HL-60 (cell line): Measurements from ENCODE around the gene PNPLA7.

ENCODE experiments used
- DNase-seq, 2 experiments: peaks; one replicate each; pipeline ENCODE4 v3.0.0-alpha.2; 2010 to 2020; ENCODE audit warnings: low read depth in 1 of 2, low spot score in 1 of 2
- H3K27ac ChIP-seq: fragments of 250-450 bp; sonication (Bioruptor Pico); replicated peaks from 2 replicates; pipeline ENCODE4 v1.5.1; 2020; ENCODE audit warnings: mild to moderate bottlenecking, moderate library complexity
- H3K27me3 ChIP-seq: fragments of 250-450 bp; sonication (Bioruptor Pico); 2 replicates; pipeline ENCODE4 v1.5.1; 2021; ENCODE audit warnings: mild to moderate bottlenecking, moderate library complexity; ENCODE audit not compliant: insufficient read depth, poor library complexity, severe bottlenecking
- H3K4me3 ChIP-seq: replicated peaks from 2 replicates; pipeline ENCODE4 v1.5.1; 2011; ENCODE audit warnings: mild to moderate bottlenecking, control low read depth, low read length; ENCODE audit not compliant: insufficient read depth
- GABPA ChIP-seq: IDR thresholded peaks from 2 replicates; pipeline ENCODE4 v1.6.1; 2012; ENCODE audit warnings: low read depth
- POLR2AphosphoS5 ChIP-seq: IDR thresholded peaks from 2 replicates; pipeline ENCODE4 v1.6.1; 2012; ENCODE audit warnings: low read depth
- SPI1 ChIP-seq: IDR thresholded peaks from 2 replicates; pipeline ENCODE4 v1.6.1; 2012; ENCODE audit warnings: low read depth, mild to moderate bottlenecking, borderline replicate concordance
- TF ChIP-seq, protein P1 (sequence below): IDR thresholded peaks from one replicate; pipeline ENCODE4 v1.5.1; 2011; ENCODE audit warnings: low read length, control low read depth, inconsistent platforms; ENCODE audit not compliant: insufficient read depth
- TF ChIP-seq, protein P2 (sequence below): IDR thresholded peaks from 2 replicates; pipeline ENCODE4 v1.6.1; 2012; ENCODE audit warnings: low read depth; ENCODE audit not compliant: insufficient replicate concordance

PNPLA7 gene

DNA sequence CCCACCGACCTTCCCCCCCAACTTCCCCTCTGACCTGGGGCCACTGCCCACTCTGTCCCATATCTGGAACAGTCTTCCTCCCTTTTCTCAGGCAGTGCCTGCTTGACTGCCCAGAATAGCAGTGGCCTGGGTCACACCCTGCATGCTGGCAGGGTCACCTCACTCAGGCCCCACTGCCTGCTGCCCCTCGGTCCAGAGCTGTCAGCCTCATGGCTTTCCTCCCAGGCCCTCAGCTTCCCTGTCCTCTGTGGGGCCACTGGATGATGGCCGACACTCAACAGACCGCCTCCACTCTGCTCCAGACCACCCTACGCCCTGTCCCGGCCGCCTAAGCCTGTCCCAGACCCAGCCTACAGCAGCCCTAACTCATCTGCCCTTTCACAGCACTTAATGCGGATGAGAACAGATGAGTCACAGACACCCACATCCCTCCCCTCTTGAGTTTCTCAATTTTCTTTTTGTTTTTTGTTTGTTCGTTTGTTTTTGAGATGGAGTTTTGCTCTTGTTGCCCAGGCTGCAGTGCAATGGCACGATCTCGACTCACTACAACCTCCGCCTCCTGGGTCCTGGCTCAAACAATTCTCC is 5.9 kb downstream of the PNPLA7 start:
- H3K27ac ChIP-seq, result no peak overlapping the region
- TF ChIP-seq, protein P1, sequence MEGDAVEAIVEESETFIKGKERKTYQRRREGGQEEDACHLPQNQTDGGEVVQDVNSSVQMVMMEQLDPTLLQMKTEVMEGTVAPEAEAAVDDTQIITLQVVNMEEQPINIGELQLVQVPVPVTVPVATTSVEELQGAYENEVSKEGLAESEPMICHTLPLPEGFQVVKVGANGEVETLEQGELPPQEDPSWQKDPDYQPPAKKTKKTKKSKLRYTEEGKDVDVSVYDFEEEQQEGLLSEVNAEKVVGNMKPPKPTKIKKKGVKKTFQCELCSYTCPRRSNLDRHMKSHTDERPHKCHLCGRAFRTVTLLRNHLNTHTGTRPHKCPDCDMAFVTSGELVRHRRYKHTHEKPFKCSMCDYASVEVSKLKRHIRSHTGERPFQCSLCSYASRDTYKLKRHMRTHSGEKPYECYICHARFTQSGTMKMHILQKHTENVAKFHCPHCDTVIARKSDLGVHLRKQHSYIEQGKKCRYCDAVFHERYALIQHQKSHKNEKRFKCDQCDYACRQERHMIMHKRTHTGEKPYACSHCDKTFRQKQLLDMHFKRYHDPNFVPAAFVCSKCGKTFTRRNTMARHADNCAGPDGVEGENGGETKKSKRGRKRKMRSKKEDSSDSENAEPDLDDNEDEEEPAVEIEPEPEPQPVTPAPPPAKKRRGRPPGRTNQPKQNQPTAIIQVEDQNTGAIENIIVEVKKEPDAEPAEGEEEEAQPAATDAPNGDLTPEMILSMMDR, result no peak
- TF ChIP-seq GABPA, result no peak

DNA sequence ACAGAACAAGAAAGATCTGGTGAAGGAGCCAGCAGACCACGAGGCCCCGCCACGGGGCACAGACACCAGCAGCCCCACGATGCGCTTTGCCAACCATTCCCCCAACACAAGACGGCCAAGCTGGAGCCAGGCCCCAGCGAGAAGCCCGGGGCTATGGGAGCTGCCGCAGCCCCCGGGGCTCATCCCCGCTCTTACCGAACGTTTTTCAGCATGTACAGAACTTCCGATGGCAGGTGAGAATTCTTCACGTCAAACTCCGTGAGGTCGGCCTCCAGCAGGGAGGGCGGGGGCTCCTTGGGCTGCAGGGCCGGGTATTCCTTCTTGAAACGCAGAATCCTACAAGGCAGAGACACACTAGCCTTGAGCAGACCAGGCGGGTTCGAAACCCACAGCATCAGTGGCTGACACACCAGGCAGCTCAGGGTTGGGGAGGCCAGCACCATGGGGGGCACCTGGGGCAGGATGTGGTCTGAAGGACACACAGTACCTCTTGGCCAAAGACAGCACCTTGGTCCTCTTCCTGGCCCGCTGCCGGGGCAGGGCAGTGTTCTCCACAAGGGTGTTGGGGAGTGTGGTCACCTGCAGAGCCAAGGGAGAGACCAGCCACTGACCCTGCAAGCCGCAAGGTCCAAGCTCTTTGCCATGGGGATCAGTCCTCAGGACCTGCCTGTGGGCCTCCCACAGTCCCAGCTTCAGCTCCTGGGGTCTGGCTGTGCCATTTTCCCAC is 6.8 kb downstream of the PNPLA7 start:
- DNase-seq, result no peak
- TF ChIP-seq POLR2AphosphoS5 (no peak), GABPA (no peak), SPI1 (no peak)
- TF ChIP-seq, protein P1, result no peak
- TF ChIP-seq, protein P2, sequence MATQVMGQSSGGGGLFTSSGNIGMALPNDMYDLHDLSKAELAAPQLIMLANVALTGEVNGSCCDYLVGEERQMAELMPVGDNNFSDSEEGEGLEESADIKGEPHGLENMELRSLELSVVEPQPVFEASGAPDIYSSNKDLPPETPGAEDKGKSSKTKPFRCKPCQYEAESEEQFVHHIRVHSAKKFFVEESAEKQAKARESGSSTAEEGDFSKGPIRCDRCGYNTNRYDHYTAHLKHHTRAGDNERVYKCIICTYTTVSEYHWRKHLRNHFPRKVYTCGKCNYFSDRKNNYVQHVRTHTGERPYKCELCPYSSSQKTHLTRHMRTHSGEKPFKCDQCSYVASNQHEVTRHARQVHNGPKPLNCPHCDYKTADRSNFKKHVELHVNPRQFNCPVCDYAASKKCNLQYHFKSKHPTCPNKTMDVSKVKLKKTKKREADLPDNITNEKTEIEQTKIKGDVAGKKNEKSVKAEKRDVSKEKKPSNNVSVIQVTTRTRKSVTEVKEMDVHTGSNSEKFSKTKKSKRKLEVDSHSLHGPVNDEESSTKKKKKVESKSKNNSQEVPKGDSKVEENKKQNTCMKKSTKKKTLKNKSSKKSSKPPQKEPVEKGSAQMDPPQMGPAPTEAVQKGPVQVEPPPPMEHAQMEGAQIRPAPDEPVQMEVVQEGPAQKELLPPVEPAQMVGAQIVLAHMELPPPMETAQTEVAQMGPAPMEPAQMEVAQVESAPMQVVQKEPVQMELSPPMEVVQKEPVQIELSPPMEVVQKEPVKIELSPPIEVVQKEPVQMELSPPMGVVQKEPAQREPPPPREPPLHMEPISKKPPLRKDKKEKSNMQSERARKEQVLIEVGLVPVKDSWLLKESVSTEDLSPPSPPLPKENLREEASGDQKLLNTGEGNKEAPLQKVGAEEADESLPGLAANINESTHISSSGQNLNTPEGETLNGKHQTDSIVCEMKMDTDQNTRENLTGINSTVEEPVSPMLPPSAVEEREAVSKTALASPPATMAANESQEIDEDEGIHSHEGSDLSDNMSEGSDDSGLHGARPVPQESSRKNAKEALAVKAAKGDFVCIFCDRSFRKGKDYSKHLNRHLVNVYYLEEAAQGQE, result no peak
- no peak overlapping the region for H3K4me3 ChIP-seq
- H3K27me3 ChIP-seq, result no peaks in the 10 kb centered on the region
- H3K27ac ChIP-seq, result no peak overlapping the region

More for the DNA sequence above, 5.9 kb downstream of the PNPLA7 start:
- DNase-seq, result no peak
- H3K27me3 ChIP-seq, result no peaks in the 10 kb centered on the region
- no peak overlapping the region for H3K4me3 ChIP-seq

DNA sequence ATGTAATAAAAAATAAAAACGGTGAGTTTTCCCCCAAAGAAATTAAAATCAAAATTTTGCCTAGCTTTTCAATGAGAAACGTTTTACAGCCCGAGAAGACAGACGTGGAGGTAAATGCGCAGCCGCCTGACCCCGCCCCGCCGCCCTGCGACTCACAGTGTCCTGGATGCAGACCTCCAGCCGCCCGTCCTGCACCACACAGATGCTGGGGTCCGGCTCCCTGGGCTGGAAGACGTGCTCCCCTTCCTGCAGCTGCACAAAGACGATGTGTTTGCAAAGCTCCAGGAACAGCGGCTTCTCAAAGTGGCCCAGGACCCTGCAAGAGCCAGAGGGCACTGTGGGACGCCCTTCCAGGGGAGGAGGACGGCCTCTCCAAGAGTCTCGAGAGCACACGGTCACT is 7.7 kb downstream of the PNPLA7 start:
- TF ChIP-seq, protein P1, result no peak
- TF ChIP-seq POLR2AphosphoS5 (no peak), GABPA (no peak), SPI1 (no peak)
- TF ChIP-seq, protein P2, result no peak
- H3K27ac ChIP-seq, result no peak overlapping the region
- no peak for DNase-seq
- no peaks in the 10 kb centered on the region for H3K27me3 ChIP-seq
- no peak overlapping the region for H3K4me3 ChIP-seq
